HepG2 (cell line): Measurements from ENCODE around the gene GNAI2. TPM values are rescaled to one million over a fixed set of nuclear protein-coding genes. Genes with fewer than 3 reads are reported as not detected.

Experiments used
- CC2D1A ChIP-seq: sonication (generic); formaldehyde crosslinking; IDR thresholded peaks from 2 replicates; pipeline ENCODE4 v1.8.1; 2023; ENCODE audit warnings: mild to moderate bottlenecking, missing genetic modification reagents
- HCFC1 ChIP-seq: fragments of 150-350 bp; IDR thresholded peaks from 2 replicates; pipeline ENCODE4 v1.6.1; 2014; ENCODE audit warnings: low read depth, low read length
- IRF9 ChIP-seq: sonication (generic); formaldehyde crosslinking; IDR thresholded peaks from 2 replicates; pipeline ENCODE4 v1.8.0; 2022; ENCODE audit warnings: missing genetic modification reagents, mild to moderate bottlenecking, borderline replicate concordance
- KMT2B ChIP-seq: IDR thresholded peaks from 2 replicates; pipeline ENCODE4 v1.6.1; 2016; ENCODE audit warnings: missing genetic modification reagents, missing compliant biosample characterization
- MED1 ChIP-seq: sonication (generic); formaldehyde crosslinking; IDR thresholded peaks from 2 replicates; pipeline ENCODE4 v1.4.0; 2020; ENCODE audit warnings: missing genetic modification reagents
- MZF1 ChIP-seq: sonication (generic); formaldehyde crosslinking; IDR thresholded peaks from 2 replicates; pipeline ENCODE4 v1.8.1; 2023; ENCODE audit warnings: mild to moderate bottlenecking, missing genetic modification reagents, borderline replicate concordance
- NFIC ChIP-seq: IDR thresholded peaks from 2 replicates; pipeline ENCODE4 v1.6.1; 2012; ENCODE audit warnings: mild to moderate bottlenecking, low read length, inconsistent platforms
- RFX3 ChIP-seq: IDR thresholded peaks from 2 replicates; pipeline ENCODE4 v1.6.1; 2016; ENCODE audit warnings: missing biosample characterization, missing genetic modification reagents
- SMARCC2 ChIP-seq: fragments of 450-650 bp; IDR thresholded peaks from 2 replicates; pipeline ENCODE4 v1.6.1; 2017; ENCODE audit warnings: antibody characterized with exemption, mild to moderate bottlenecking
- TCF7L2 ChIP-seq: IDR thresholded peaks from 2 replicates; pipeline ENCODE4 v1.6.1; 2011; ENCODE audit warnings: mild to moderate bottlenecking, low read depth, low read length, moderate library complexity
- TERF1 ChIP-seq: sonication (generic); formaldehyde crosslinking; IDR thresholded peaks from 2 replicates; pipeline ENCODE4 v1.8.0; 2022; ENCODE audit warnings: mild to moderate bottlenecking, missing genetic modification reagents, moderate library complexity
- ZFAT ChIP-seq: sonication (generic); formaldehyde crosslinking; conservative IDR thresholded peaks from 2 replicates; pipeline ENCODE4 v1.8.1; 2023; ENCODE audit warnings: missing genetic modification reagents, inconsistent platforms
- ZFP36L2 ChIP-seq: sonication (generic); formaldehyde crosslinking; IDR thresholded peaks from 2 replicates; pipeline ENCODE4 v1.4.0; 2020; ENCODE audit warnings: missing genetic modification reagents
- ZNF251 ChIP-seq: sonication (generic); formaldehyde crosslinking; IDR thresholded peaks from 2 replicates; pipeline ENCODE4 v1.9.0; 2021; ENCODE audit warnings: mild to moderate bottlenecking, missing genetic modification reagents
- ZNF501 ChIP-seq: sonication (generic); formaldehyde crosslinking; IDR thresholded peaks from 2 replicates; pipeline ENCODE4 v1.5.1; 2020; ENCODE audit warnings: mild to moderate bottlenecking, moderate library complexity, missing genetic modification reagents
- ZNF550 ChIP-seq: sonication (generic); formaldehyde crosslinking; IDR thresholded peaks from 2 replicates; pipeline ENCODE4 v1.4.0; 2020; ENCODE audit warnings: mild to moderate bottlenecking, missing genetic modification reagents, borderline replicate concordance
- ZNF562 ChIP-seq: sonication (generic); formaldehyde crosslinking; IDR thresholded peaks from 2 replicates; pipeline ENCODE4 v1.8.0; 2022; ENCODE audit warnings: missing genetic modification reagents, borderline replicate concordance
- ZNF615 ChIP-seq: sonication (generic); formaldehyde crosslinking; IDR thresholded peaks from 2 replicates; pipeline ENCODE4 v1.5.0; 2020; ENCODE audit warnings: mild to moderate bottlenecking, missing genetic modification reagents, borderline replicate concordance
- ZNF749 ChIP-seq: sonication (generic); formaldehyde crosslinking; IDR thresholded peaks from 2 replicates; pipeline ENCODE4 v1.8.0; 2022; ENCODE audit warnings: mild to moderate bottlenecking, missing genetic modification reagents, moderate library complexity, borderline replicate concordance
- ZUFSP ChIP-seq: sonication (generic); formaldehyde crosslinking; IDR thresholded peaks from 2 replicates; pipeline ENCODE4 v1.9.0; 2021; ENCODE audit warnings: missing genetic modification reagents, mild to moderate bottlenecking, borderline replicate concordance
- polyA plus RNA-seq, 8 experiments: library from polyadenylated mRNA; depleted of rRNA in 3 of 8; stranded (reverse) in 7 of 8; unstranded in 1 of 8; fragments of >200 nt; fragmentation: Illumina TruSeq in 4 of 8; extraction: Trizol in 4 of 8; gene quantifications; 2 replicates each; pipeline versions ENCODE4 v1.2.1 to v1.2.3, GENCODE V29; 2011 to 2016; ENCODE audit warnings: low read depth in 4 of 8, missing spikeins in 1 of 8, mixed read lengths in 1 of 8; ENCODE audit not compliant: insufficient read depth in 1 of 8
- total RNA-seq, 5 experiments: library from RNA; depleted of rRNA; stranded (reverse); fragments of >200 nt; fragmentation: Illumina TruSeq; extraction: Trizol; gene quantifications; 2 replicates each; pipeline ENCODE4 v1.2.3, GENCODE V29; 2016; ENCODE audit warnings: low read depth in 1 of 5
- TF ChIP-seq, protein P1 (sequence below): sonication (generic); formaldehyde crosslinking; IDR thresholded peaks from 2 replicates; pipeline ENCODE4 v1.4.0; 2020; ENCODE audit warnings: missing genetic modification reagents; ENCODE audit errors: not compliant biosample characterization
- TF ChIP-seq, protein P2 (sequence below): IDR thresholded peaks from 2 replicates; pipeline ENCODE4 v1.6.1; 2016; ENCODE audit warnings: missing biosample characterization, missing genetic modification reagents, low read depth
- TF ChIP-seq, protein P3 (sequence below): IDR thresholded peaks from 2 replicates; pipeline ENCODE4 v1.6.1; 2016; ENCODE audit warnings: missing compliant biosample characterization, missing genetic modification reagents, borderline replicate concordance

GNAI2 gene
- total and polyA plus RNA-seq, 2 of the 13 experiments (the other 11 are each of a cell fraction or from before 2014, with no cell fraction given) = 51.1 to 66.2 TPM

DNA sequence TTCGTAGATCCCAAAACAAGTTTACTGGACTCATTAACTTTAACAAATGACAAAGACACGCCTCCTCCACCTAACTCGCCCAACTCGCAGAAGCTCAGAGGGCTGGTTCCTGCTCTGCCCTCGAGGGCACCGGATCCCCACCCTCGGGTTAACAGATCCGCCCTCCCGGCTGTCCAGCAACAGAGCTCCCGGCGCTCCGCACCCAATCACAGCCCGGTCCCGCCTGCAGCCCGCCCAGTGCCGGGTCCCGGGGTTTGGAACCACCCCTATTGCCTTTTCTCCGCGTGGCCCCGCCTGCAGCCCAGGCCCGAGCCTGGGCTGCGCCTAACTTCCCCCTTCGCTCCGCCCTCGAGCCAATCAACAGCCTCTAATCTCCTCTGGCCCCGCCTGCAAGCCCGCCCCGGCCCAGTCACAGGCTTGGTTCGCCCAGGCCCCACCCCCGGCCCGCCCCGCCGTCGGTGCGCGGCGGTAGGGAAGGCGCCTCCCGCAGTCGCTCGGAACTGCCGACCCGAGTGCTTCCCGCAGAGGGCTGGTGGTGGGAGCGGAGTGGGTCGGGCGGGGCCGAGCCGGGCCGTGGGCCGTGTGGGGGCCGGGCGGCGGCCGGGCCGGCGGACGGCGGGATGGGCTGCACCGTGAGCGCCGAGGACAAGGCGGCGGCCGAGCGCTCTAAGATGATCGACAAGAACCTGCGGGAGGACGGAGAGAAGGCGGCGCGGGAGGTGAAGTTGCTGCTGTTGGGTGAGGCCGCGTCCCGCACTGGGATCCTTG, at the start of gene GNAI2 (continued):
- no peak for TF ChIP-seq TERF1 (CRISPR knock-in tag)
- TF ChIP-seq HCFC1 = no peak
- TF ChIP-seq ZNF550 (CRISPR knock-in tag) = no peak
- no peak for TF ChIP-seq KMT2B
- TF ChIP-seq ZNF501 (CRISPR knock-in tag) = no peak
- no peak for TF ChIP-seq SMARCC2
- TF ChIP-seq NFIC = no peak
- TF ChIP-seq, protein P1, sequence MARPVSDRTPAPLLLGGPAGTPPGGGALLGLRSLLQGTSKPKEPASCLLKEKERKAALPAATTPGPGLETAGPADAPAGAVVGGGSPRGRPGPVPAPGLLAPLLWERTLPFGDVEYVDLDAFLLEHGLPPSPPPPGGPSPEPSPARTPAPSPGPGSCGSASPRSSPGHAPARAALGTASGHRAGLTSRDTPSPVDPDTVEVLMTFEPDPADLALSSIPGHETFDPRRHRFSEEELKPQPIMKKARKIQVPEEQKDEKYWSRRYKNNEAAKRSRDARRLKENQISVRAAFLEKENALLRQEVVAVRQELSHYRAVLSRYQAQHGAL (CRISPR knock-in tag) = no peak
- TF ChIP-seq ZNF749 (CRISPR knock-in tag) = no peak
- no peak for TF ChIP-seq MZF1
- no peak for TF ChIP-seq ZFAT (CRISPR knock-in tag)
- TF ChIP-seq IRF9 (CRISPR knock-in tag) = 0 out of 2 replicates have a peak, but pooled peaks have one; percentile 15
- TF ChIP-seq TCF7L2 = no peak
- no peak for TF ChIP-seq ZFP36L2 (CRISPR knock-in tag)
- TF ChIP-seq ZNF251 (CRISPR knock-in tag) = no peak
- no peak for TF ChIP-seq ZNF615
- no peak for TF ChIP-seq ZNF562 (CRISPR knock-in tag)
- TF ChIP-seq CC2D1A (CRISPR knock-in tag) = no peak
- no peak for TF ChIP-seq RFX3 (CRISPR knock-in tag)
- TF ChIP-seq, protein P2, sequence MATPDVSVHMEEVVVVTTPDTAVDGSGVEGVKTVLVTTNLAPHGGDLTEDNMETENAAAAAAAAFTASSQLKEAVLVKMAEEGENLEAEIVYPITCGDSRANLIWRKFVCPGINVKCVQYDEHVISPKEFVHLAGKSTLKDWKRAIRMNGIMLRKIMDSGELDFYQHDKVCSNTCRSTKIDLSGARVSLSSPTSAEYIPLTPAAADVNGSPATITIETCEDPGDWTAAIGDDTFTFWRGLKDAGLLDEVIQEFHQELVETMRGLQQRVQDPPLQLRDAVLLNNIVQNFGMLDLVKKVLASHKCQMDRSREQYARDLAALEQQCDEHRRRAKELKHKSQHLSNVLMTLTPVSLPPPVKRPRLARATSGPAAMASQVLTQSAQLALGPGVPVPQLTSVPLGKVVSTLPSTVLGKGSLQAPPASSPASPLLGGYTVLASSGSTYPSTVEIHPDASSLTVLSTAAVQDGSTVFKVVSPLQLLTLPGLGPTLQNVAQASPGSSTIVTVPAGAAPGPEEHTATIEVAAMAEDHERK (CRISPR knock-in tag) = no peak
- no peak for TF ChIP-seq ZUFSP (CRISPR knock-in tag)
- no peak; the same call in 1 of the 2 replicates for TF ChIP-seq MED1 (CRISPR knock-in tag)
- TF ChIP-seq, protein P3, sequence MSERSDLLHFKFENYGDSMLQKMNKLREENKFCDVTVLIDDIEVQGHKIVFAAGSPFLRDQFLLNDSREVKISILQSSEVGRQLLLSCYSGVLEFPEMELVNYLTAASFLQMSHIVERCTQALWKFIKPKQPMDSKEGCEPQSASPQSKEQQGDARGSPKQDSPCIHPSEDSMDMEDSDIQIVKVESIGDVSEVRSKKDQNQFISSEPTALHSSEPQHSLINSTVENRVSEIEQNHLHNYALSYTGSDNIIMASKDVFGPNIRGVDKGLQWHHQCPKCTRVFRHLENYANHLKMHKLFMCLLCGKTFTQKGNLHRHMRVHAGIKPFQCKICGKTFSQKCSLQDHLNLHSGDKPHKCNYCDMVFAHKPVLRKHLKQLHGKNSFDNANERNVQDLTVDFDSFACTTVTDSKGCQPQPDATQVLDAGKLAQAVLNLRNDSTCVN (CRISPR knock-in tag) = no peak
